Subcutaneous abdominal adipose tissue (tissue), 5 donors: ENCODE data around the gene SPPL3.

Source experiments
- H3K27ac ChIP-seq: one replicate; pipeline ENCODE4 v1.7.0; 2013; ENCODE audit warnings: low read depth, mild to moderate bottlenecking, inconsistent platforms, low read length, moderate library complexity
- H3K27me3 ChIP-seq, 5 donors: one replicate each; pipeline ENCODE4 v1.7.0; 2013; ENCODE audit warnings: low read length in 5 of 5, inconsistent platforms in 1 of 5; ENCODE audit not compliant: control insufficient read depth in 5 of 5, insufficient read depth in 4 of 5
- H3K36me3 ChIP-seq, 5 donors: one replicate each; pipeline ENCODE4 v1.7.0; 2013; ENCODE audit warnings: low read length in 5 of 5; ENCODE audit not compliant: control insufficient read depth in 5 of 5, insufficient read depth in 5 of 5
- H3K4me1 ChIP-seq, 5 donors: one replicate each; pipeline ENCODE4 v1.7.0; 2013; ENCODE audit warnings: low read length in 5 of 5, mild to moderate bottlenecking in 3 of 5, moderate library complexity in 1 of 5; ENCODE audit not compliant: control insufficient read depth in 5 of 5, insufficient read depth in 5 of 5
- H3K4me3 ChIP-seq, 5 donors: one replicate each; pipeline ENCODE4 v1.7.0; 2013; ENCODE audit warnings: low read length in 5 of 5, low read depth in 1 of 5
- H3K9ac ChIP-seq, 5 donors: one replicate each; pipeline ENCODE4 v1.7.0; 2013; ENCODE audit warnings: low read length in 5 of 5, mild to moderate bottlenecking in 4 of 5, moderate library complexity in 3 of 5
- H3K9me3 ChIP-seq, 5 donors: one replicate each; pipeline ENCODE4 v1.7.0; 2013; ENCODE audit warnings: low read length in 5 of 5; ENCODE audit not compliant: control insufficient read depth in 5 of 5
- donor health status: healthy.
- donor health status: healthy.
- donor health status: healthy.
- donor health status: healthy.
- donor health status: healthy.

SPPL3 gene

GRCh38 chr12:120921637-120922036 is 17.5 kb upstream of the SPPL3 start:
- no peaks in the 10 kb centered on the region for H3K27me3 ChIP-seq
- no peaks in the 10 kb centered on the region for H3K4me1 ChIP-seq
- H3K9me3 ChIP-seq: peaks cover 3 to 16% (median 5%) of the 10 kb centered on the region in 5 donors
- H3K36me3 ChIP-seq: no peaks in the 10 kb centered on the region
- H3K4me3 ChIP-seq: no peak overlapping the region
- H3K27ac ChIP-seq: no peak overlapping the region
- no peak overlapping the region for H3K9ac ChIP-seq

GRCh38 chr12:120920178-120920577 is 16.0 kb upstream of the SPPL3 start:
- H3K36me3 ChIP-seq: no peaks in the 10 kb centered on the region
- no peaks in the 10 kb centered on the region for H3K27me3 ChIP-seq
- no peaks in the 10 kb centered on the region for H3K4me1 ChIP-seq
- no peak overlapping the region for H3K4me3 ChIP-seq
- no peak overlapping the region for H3K9ac ChIP-seq
- no peak overlapping the region for H3K27ac ChIP-seq
- peaks cover 3 to 16% (median 5%) of the 10 kb centered on the region in 5 donors for H3K9me3 ChIP-seq

GRCh38 chr12:120917748-120918147 is 13.6 kb upstream of the SPPL3 start:
- H3K27me3 ChIP-seq: no peaks in the 10 kb centered on the region
- H3K9ac ChIP-seq: no peak overlapping the region
- H3K27ac ChIP-seq: no peak overlapping the region
- H3K9me3 ChIP-seq: peaks cover 3 to 16% (median 5%) of the 10 kb centered on the region in 5 donors
- no peak overlapping the region for H3K4me3 ChIP-seq
- no peaks in the 10 kb centered on the region for H3K4me1 ChIP-seq
- H3K36me3 ChIP-seq: no peaks in the 10 kb centered on the region

- Histone ChIP-seq H3K9ac (no peak overlapping the region), H3K4me3 (no peak overlapping the region), H3K27ac (no peak overlapping the region), H3K36me3 (no peaks in the 10 kb centered on the region), H3K9me3 (peaks cover 3 to 16% (median 5%) of the 10 kb centered on the region in 5 donors), H3K27me3 (no peaks in the 10 kb centered on the region), H3K4me1 (no peaks in the 10 kb centered on the region)
Observed at GRCh38 chr12:120916561-120916960, 12.4 kb upstream of the SPPL3 start.

- no peaks in the 10 kb centered on the region for H3K4me1 ChIP-seq
- H3K4me3 ChIP-seq: no peak overlapping the region
- H3K36me3 ChIP-seq: no peaks in the 10 kb centered on the region
- no peak overlapping the region for H3K9ac ChIP-seq
- H3K9me3 ChIP-seq: peaks cover 3 to 16% (median 5%) of the 10 kb centered on the region in 5 donors
- H3K27me3 ChIP-seq: no peaks in the 10 kb centered on the region
- no peak overlapping the region for H3K27ac ChIP-seq
Observed at GRCh38 chr12:120914794-120915193, 10.6 kb upstream of the SPPL3 start.

GRCh38 chr12:120909633-120910298 is 5.6 kb upstream of the SPPL3 start:
- H3K27ac ChIP-seq: no peak overlapping the region
- H3K9me3 ChIP-seq: no peaks in the 10 kb centered on the region

GRCh38 chr12:120905856-120906384 is 1.8 kb upstream of the SPPL3 start:
- no peaks in the 10 kb centered on the region for H3K27me3 ChIP-seq
- H3K9ac ChIP-seq: no peak overlapping the region

More at GRCh38 chr12:120909633-120910298, 5.6 kb upstream of the SPPL3 start:
- Histone ChIP-seq H3K36me3 (no peaks in the 10 kb centered on the region), H3K4me3 (no peak overlapping the region), H3K9ac (no peak overlapping the region), H3K27me3 (no peaks in the 10 kb centered on the region), H3K4me1 (peaks cover 0 to 5% (median 0%) of the 10 kb centered on the region in 5 donors)

GRCh38 chr12:120903412-120904196 is 554 bp downstream of the SPPL3 start:
- Histone ChIP-seq H3K27ac (peak overlapping the region; percentile 55), H3K36me3 (peaks cover 0 to under 1% (median 0%) of the 10 kb centered on the region in 5 donors), H3K9me3 (no peaks in the 10 kb centered on the region), H3K4me1 (peaks cover 0 to 30% (median 23%) of the 10 kb centered on the region in 5 donors), H3K4me3 (peak overlapping the region; percentile 73 to 88 (median 86)), H3K27me3 (no peaks in the 10 kb centered on the region), H3K9ac (peak overlapping the region in 4 of 5 donors; percentile 84 to 87 (median 85))

More at GRCh38 chr12:120905856-120906384, 1.8 kb upstream of the SPPL3 start:
- Histone ChIP-seq H3K9me3 (no peaks in the 10 kb centered on the region), H3K27ac (no peak overlapping the region), H3K4me3 (no peak overlapping the region), H3K4me1 (peaks cover 0 to 30% (median 23%) of the 10 kb centered on the region in 5 donors), H3K36me3 (no peaks in the 10 kb centered on the region)

GRCh38 chr12:120902846-120903411 is 1.2 kb downstream of the SPPL3 start:
- Histone ChIP-seq H3K4me1 (peaks cover 0 to 30% (median 23%) of the 10 kb centered on the region in 5 donors), H3K9me3 (no peaks in the 10 kb centered on the region), H3K4me3 (peak overlapping the region; percentile 73 to 88 (median 86)), H3K36me3 (peaks cover 0 to 3% (median 0%) of the 10 kb centered on the region in 5 donors), H3K27me3 (no peaks in the 10 kb centered on the region), H3K27ac (peak overlapping the region; percentile 55), H3K9ac (peak overlapping the region in 4 of 5 donors; percentile 84 to 87 (median 85))
